HG03025 (cell line): Measurements from ENCODE around the gene USP46.
A peak's percentile ranks its signal among the peaks of the same experiment; 100 is the strongest.

Experiments used
- ATAC-seq: cut with Tn5 transposase; IDR thresholded peaks from one replicate; pipeline ENCODE4 v1.9.1; 2021; ENCODE audit warnings: mild to moderate bottlenecking, moderate library complexity; ENCODE audit not compliant: unreplicated experiment, low FRiP score

Gene USP46

GRCh38 chr4:52659001-52659721, at the start of gene USP46:
TSS of gene USP46 (minus strand) at chr4:52659301. CDS start at chr4:52659150, 151 bp downstream.
- ATAC-seq = peak; percentile 81

- ATAC-seq = no peak
Observed at GRCh38 chr4:52704661-52705060, 45.6 kb upstream of the USP46 start.

GRCh38 chr4:52704133-52704532, 45.0 kb upstream of the USP46 start:
- ATAC-seq = no peak

- ATAC-seq = peak; percentile 94
Observed at GRCh38 chr4:52701207-52701606, 42.1 kb upstream of the USP46 start.

- ATAC-seq = no peak
Observed at GRCh38 chr4:52694936-52695335, 35.8 kb upstream of the USP46 start.

DNA sequence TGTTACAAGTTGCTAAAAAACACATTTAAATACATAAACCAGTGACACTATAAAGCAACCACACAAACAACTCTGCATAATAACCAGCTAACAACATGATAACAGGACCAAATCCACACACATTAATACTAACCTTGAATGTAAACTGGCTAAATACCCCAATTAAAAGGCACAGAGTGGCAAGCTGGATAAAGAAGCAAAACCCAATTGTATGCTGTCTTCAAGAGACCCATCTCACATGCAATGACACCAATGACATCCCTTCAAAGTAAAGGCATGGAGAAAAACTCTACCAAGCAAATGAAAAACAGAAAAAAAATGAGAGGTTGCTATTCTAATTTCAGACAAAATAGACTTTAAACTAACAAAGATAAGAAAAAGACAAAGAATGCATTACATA, 34.4 kb upstream of the USP46 start:
- no peak for ATAC-seq

DNA sequence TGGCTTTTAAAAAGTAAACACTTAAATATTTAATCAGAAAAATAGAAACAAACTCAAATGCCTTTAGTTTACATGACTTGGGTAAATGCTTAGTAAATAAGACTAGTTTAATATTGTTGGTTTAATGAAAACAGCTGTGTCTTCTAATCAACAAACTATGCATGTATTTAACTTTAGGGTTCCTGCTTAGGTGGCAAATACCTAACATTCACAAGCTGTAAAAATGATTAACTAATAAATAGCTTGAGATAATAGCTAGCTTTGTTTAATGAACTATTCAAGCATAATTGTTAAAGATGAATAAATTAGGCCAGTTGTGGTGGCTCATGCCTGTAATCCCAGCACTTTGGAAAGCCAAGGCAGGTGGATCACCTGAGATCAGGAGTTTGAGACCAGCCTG, 30.0 kb upstream of the USP46 start:
- no peak for ATAC-seq

GRCh38 chr4:52687696-52688095, 28.6 kb upstream of the USP46 start:
- no peak for ATAC-seq

DNA sequence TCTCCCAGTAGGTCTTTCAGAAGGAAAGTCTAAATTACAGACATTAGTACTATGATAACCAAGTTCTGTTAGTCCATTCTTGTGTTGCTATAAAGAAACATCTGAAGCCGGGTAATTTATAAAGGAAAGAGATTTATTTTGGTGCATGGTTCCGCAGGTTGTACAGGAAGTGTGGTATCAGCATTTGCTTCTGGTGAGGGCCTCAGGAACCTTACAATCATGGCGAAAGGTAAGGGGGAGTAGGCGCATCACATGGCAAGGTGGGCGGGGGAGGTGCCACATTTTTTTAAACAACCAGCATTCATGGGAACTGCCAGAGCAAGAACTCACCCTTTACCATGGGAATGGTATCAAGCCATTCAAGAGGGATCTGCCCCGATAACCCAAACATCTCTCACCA, 26.2 kb upstream of the USP46 start:
- ATAC-seq = no peak

GRCh38 chr4:52684896-52685295, 25.8 kb upstream of the USP46 start:
- no peak for ATAC-seq

GRCh38 chr4:52680381-52680780, 21.3 kb upstream of the USP46 start:
- no peak for ATAC-seq

DNA sequence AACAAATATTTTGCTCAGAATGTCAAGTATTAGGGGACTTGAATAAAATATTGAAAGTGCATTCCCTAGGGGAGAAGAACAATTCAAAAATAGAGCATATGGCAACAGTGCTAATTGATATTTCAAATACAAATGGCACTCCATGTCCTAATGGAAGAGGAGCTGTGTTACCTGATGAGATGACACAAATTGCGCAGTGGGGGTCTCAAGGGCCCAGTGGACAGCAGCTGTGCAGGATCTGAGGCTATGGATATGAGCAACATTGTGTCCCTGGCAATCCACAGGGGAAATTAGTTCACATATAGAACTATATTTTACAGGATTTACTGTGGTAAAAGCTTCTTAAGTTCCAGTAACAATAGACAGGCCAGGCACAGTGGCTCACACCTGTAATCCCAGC, 17.4 kb upstream of the USP46 start:
- no peak for ATAC-seq

DNA sequence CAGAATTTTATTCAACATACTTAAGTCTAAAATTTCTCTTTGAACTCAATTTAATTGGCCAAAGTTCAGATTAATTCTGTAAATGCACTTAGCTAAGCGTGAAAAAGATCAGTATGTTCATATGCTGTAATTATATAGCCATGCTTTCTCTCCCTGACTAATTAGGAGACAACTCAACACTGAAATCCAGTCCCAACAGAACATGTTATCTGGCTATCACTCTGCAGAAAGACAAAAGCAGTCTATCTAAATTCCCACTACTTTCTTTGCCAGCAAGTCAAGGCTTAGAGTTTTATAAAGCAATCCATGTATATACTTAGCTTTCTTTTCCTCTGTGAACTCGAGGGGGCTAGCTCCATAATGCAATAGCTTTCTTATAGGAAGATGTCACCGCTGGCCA, 16.0 kb upstream of the USP46 start:
- ATAC-seq = no peak

GRCh38 chr4:52670739-52671138, 11.6 kb upstream of the USP46 start:
- no peak for ATAC-seq

- no peak for ATAC-seq
Observed at GRCh38 chr4:52670121-52670520, 11.0 kb upstream of the USP46 start.

GRCh38 chr4:52665592-52665991, 6.5 kb upstream of the USP46 start:
- peak; percentile 83 for ATAC-seq

- no peak for ATAC-seq
Observed at GRCh38 chr4:52664479-52664878, 5.4 kb upstream of the USP46 start.

- no peak for ATAC-seq
Observed at GRCh38 chr4:52661966-52662690, 3.0 kb upstream of the USP46 start.

GRCh38 chr4:52660643-52661042, 1.5 kb upstream of the USP46 start:
- no peak for ATAC-seq

- ATAC-seq = peak; percentile 31
Observed at GRCh38 chr4:52659722-52660261, 691 bp upstream of the USP46 start.

DNA sequence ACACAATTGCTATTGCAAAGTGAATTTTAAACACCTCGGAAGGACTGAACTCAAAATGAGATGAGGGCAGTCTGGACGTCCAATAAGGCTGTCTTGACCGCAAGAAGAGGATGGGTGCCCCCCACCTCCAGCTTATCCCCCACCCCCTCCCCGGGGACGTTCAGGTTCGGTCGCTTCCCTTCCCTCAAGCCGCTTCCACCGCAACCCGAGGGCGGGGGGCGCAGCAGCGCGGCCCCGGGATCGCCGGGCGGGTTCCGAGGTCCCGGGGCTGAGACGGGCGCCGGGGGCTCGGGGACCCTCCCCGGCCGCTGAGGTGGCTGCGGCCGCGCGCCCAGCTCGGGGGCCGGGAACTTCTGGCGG, 480 bp downstream of the USP46 start:
- ATAC-seq = peak; percentile 8
